HG03159 (cell line): ENCODE data around the gene MTR.
"Not testable (repeated sequence)": the region's sequence is repeated elsewhere in the genome, so short reads cannot be mapped to it uniquely, and the experiment has no call there.

Experiments
- ATAC-seq: cut with Tn5 transposase; IDR thresholded peaks from one replicate; pipeline ENCODE4 v1.9.1; 2021; ENCODE audit warnings: mild to moderate bottlenecking, moderate library complexity; ENCODE audit not compliant: unreplicated experiment

Gene MTR

GRCh38 chr1:236893626-236894545 is 98.8 kb downstream of the MTR start:
- ATAC-seq: no peak

GRCh38 chr1:236895665-236896387 is 100.7 kb downstream of the MTR start:
- ATAC-seq: no peak

GRCh38 chr1:236896716-236897115 is 101.6 kb downstream of the MTR start:
- no peak for ATAC-seq

GRCh38 chr1:236904892-236905741 is 110.0 kb downstream of the MTR start:
- no peak for ATAC-seq

GRCh38 chr1:236907205-236907604 is 112.1 kb downstream of the MTR start:
- ATAC-seq: no peak

DNA sequence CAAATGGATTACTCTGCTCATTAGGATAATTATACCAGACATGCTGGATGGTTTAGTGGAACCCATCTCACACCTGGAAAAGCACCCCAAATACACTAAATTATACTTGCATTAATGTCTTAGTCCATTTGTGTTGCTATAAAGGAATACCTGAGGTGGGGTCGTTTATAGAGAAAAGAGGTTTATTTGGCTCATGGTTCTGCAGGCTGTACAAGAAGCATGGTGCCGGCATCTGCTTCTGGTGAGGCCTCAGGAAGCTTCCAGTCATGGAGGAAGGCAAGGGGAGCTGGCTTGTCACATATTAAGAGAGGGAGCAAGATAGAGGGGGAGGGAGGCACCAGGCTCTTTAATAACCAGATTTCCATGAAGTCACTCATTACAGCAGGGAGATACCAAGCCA is 113.6 kb downstream of the MTR start:
- ATAC-seq: no peak

DNA sequence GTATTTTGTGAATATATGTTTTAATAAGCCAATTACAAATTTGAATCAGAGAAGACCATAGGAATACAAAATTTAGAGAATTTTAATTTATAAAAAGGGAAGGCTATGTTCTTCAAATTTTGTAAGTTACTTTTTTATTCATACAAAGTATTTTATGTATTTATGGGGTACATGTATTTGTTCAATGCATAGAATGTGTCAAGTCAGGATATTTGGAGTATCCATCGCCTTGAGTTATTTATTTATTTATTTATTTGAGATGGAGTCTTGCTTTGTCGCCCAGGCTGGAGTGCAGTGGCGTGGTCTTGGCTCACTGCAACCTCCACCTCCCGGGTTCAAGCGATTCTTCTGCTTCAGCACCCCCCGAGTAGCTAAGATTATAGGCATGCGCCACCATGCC is 116.0 kb downstream of the MTR start:
- not testable (repeated sequence) for ATAC-seq

GRCh38 chr1:236913371-236914037 is 118.4 kb downstream of the MTR start:
- no peak for ATAC-seq

DNA sequence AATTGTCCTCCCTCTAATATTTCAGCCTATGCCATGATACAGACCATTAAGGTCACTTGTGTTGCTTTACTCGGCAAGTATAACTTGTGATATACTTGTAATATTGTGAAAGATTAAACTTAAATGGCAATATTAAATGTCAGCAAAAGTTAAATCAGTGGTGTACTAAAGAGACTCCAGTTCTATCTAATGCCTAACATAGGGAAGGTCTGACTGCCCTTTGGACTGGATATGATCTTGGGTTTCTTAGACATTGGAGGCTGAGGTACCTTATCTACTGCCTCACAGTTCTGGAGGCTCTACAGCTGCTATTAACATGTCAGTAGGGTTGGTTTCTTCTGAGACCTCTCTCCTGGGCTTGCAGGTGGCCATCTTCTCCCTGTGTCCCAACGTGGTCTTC is 119.3 kb downstream of the MTR start:
- no peak for ATAC-seq

DNA sequence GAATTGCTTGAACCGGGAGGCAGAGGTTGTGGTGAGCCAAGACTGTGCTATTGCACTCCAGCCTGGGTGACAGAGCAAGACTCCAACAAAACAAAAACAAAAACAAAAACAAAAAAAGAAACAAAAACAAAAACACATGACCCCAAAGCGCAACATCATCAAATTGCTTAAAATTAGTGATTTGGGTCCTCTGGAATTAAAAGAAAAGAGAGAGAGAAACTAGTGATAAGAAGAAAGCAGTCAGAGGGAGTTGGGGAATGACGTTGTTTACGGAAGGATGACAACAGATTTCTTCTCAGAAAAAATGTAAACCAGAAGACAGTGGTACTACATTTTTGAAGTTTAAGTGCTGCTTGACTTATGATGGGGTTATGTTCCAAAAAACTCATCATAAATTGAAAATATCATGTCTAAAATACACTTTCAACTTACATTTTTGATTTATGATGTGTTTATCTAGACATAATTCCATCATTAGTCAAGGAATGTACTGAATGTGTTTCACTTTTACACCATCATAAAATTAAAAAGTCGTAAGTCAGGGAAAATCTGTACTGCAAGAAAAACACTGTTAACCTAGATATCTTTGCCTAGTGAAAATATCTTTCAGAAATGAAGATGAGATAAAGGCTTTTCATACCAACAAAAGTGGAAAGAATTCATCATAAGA is 121.2 kb downstream of the MTR start:
- no peak for ATAC-seq

GRCh38 chr1:236917448-236917847 is 122.4 kb downstream of the MTR start:
- no peak for ATAC-seq

- no peak for ATAC-seq
Observed at GRCh38 chr1:236920286-236920894, 125.3 kb downstream of the MTR start.

- ATAC-seq: no peak
Observed at GRCh38 chr1:236921610-236922009, 126.5 kb downstream of the MTR start.

GRCh38 chr1:236922190-236922589 is 127.1 kb downstream of the MTR start:
- ATAC-seq: no peak

DNA sequence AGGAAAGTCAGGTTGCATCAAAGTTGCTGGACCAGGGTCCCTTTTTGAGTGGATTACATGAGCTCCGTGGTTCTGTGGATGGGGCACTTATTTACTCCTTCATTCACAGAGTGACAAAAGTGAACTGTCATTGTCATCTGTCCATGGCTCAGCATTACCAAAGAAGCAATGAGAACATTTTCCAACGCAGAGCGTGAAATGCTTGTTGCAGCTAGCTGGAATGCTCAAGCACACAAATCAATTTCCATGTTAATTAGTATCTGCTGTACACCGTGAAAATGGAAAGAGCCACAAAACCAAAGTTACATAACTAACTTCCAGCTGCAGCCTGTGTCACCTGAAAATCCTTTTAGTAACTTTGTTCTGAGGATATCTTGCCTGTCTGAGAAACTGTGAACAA is 130.3 kb downstream of the MTR start:
- no peak for ATAC-seq

DNA sequence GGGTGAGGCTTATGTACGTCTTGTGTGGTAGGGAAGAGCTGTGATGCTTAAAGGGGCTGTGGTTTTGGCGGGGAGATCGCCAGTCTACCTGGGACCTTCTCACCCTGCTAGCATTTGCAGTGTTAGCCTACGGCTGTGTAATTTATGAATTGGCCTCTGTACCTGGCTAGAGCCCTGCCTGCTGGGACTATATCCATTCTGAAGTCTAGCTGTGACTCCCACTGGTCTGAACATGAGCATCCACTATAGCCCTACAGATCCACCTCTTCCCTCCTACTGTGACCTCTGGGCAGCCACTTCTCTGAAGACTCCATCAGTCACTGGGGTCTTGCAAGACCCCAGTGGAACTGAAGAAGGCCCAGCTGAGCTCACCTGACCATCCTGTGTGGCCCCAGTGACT is 135.4 kb downstream of the MTR start:
- no peak for ATAC-seq

DNA sequence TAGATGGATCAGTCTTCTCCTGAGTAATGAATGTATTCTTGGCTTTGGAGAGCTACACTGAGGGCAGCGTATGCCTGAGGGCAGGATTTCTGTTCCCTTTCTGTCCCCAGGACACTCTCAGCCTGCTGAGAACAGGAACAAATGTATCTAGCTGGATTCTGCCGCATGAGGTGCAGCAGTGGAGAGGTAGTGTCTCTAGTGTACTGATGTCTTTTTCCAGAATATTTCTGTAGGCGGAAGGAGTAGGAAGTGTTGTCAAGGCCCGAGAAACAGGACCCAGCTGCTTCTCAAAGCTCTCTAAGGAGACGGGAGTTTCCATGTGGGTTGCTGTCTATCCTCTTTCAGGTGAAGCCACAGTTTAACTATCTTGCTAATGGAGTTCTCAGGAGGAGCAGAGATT is 143.7 kb downstream of the MTR start:
- ATAC-seq: no peak

- no peak for ATAC-seq
Observed at GRCh38 chr1:236942431-236942830, 147.3 kb downstream of the MTR start.

- no peak for ATAC-seq
Observed at GRCh38 chr1:236944556-236944955, 149.5 kb downstream of the MTR start.

GRCh38 chr1:236945002-236945401 is 149.9 kb downstream of the MTR start:
- ATAC-seq: no peak
